K562 (cell line): ENCODE data around the gene SPRR1A. TPM values are rescaled to one million over a fixed set of nuclear protein-coding genes. Genes with fewer than 3 reads are reported as not detected.

Source experiments
- ATAC-seq: fragments of 200-7000 bp; cut with Tn5 transposase; 3 replicates; pipeline ENCODE4 v1.9.1; 2020; ENCODE audit warnings: moderate library complexity
- BruUV-seq: library from RNA; stranded (reverse); fragments of 400-500 nt; replicated peaks from 2 replicates; lab custom pipeline; 2021; lab: Mats Ljungman, UMichigan
- CTCF ChIA-PET: fragments of 300-600 bp; formaldehyde crosslinking; extraction: SDS; loops from one replicate; lab custom pipeline; 2021; ENCODE audit warnings: low intra/inter-chr PET ratio; lab: Yijun Ruan, JAX
- POLR2A ChIA-PET: fragments of 300-600, 350-650 bp; sonication (Branson Sonifier 250); formaldehyde crosslinking; extraction: SDS; loops from one replicate; lab custom pipeline; 2021; ENCODE audit warnings: antibody characterized with exemption, inconsistent platforms; lab: Yijun Ruan, JAX
- DNase-seq, 4 experiments: peaks; one replicate each; pipeline versions ENCODE4 v3.0.0 to v3.0.0-alpha.2; 2011 to 2018; ENCODE audit warnings: low spot score in 3 of 4, mixed read lengths in 3 of 4; ENCODE audit errors: extremely low read depth in 1 of 4
- FAIRE-seq: peaks from 2 replicates; lab custom pipeline; 2011; peaks lifted over from hg19 to GRCh38; lab: Jason Lieb, UNC
- H2AFZ ChIP-seq: 2 replicates; pipeline ENCODE4 v1.6.0; 2011; ENCODE audit warnings: low read depth, low read length, control low read depth, inconsistent platforms
- H3K27ac ChIP-seq: fragments of 200-600 bp; 3 replicates; pipeline ENCODE4 v1.8.0; 2011; ENCODE audit warnings: low read depth, mild to moderate bottlenecking, control low read depth, inconsistent platforms, low read length, moderate library complexity, mixed read lengths; ENCODE audit errors: extremely low read depth
- H3K27me3 ChIP-seq, 2 experiments: fragments of 300-600 bp in 1 of 2; 2 replicates in 1 of 2; 3 replicates in 1 of 2; pipeline versions ENCODE4 v1.6.0 to v1.8.0; 2011; ENCODE audit warnings: inconsistent platforms in 2 of 2, low read length in 2 of 2, mild to moderate bottlenecking in 1 of 2, mixed read lengths in 1 of 2, moderate library complexity in 1 of 2; ENCODE audit not compliant: control insufficient read depth in 2 of 2, insufficient read depth in 2 of 2
- H3K36me3 ChIP-seq: fragments of 300-600 bp; 3 replicates; pipeline ENCODE4 v1.8.0; 2011; ENCODE audit warnings: mild to moderate bottlenecking, low read length, inconsistent platforms; ENCODE audit not compliant: control insufficient read depth, insufficient read depth
- H3K4me1 ChIP-seq, 2 experiments: fragments of 200-600 bp in 1 of 2; replicated peaks in 1 of 2; 2 replicates in 1 of 2; 3 replicates in 1 of 2; pipeline versions ENCODE4 v1.5.1 to v1.8.0; 2011; ENCODE audit warnings: inconsistent platforms in 2 of 2, low read length in 2 of 2, mild to moderate bottlenecking in 1 of 2, mixed read lengths in 1 of 2, moderate library complexity in 1 of 2; ENCODE audit not compliant: control insufficient read depth in 2 of 2, insufficient read depth in 2 of 2
- H3K4me2 ChIP-seq: 2 replicates; pipeline ENCODE4 v1.6.1; 2011; ENCODE audit warnings: low read length, control low read depth, inconsistent platforms, mixed read lengths; ENCODE audit not compliant: insufficient read depth
- H3K4me3 ChIP-seq: fragments of 200-600 bp; sonication (generic), shearing (Covaris generic); 2 replicates; pipeline ENCODE4 v1.5.1; 2016; ENCODE audit warnings: control low read depth, inconsistent platforms
- H3K79me2 ChIP-seq: fragments of 200-600 bp; 3 replicates; pipeline ENCODE4 v1.8.0; 2011; ENCODE audit warnings: low read length, inconsistent platforms; ENCODE audit not compliant: control insufficient read depth, insufficient read depth
- H3K9ac ChIP-seq, 2 experiments: 2 replicates each; pipeline versions ENCODE4 v1.6.0 to v1.6.1; 2011; ENCODE audit warnings: low read depth in 2 of 2, low read length in 2 of 2, control low read depth in 1 of 2, inconsistent platforms in 1 of 2, mild to moderate bottlenecking in 1 of 2, mixed read lengths in 1 of 2; ENCODE audit not compliant: insufficient read depth in 1 of 2
- H3K9me1 ChIP-seq: one replicate; pipeline ENCODE4 v1.6.0; 2011; ENCODE audit warnings: inconsistent platforms, mild to moderate bottlenecking, low read length, moderate library complexity; ENCODE audit not compliant: control insufficient read depth, insufficient read depth
- H3K9me3 ChIP-seq: replicated peaks from 2 replicates; pipeline ENCODE4 v1.5.1; 2011; ENCODE audit warnings: low read depth, low read length, inconsistent platforms; ENCODE audit not compliant: control insufficient read depth, insufficient read depth
- H4K20me1 ChIP-seq: replicated peaks from 2 replicates; pipeline ENCODE4 v1.6.1; 2011; ENCODE audit warnings: low read length, inconsistent platforms, mixed read lengths; ENCODE audit not compliant: control insufficient read depth, insufficient read depth
- MAFG ChIP-seq: fragments of 450-650 bp; conservative IDR thresholded peaks from 2 replicates; pipeline ENCODE4 v1.6.1; 2016; ENCODE audit warnings: missing genetic modification characterization, missing compliant biosample characterization
- MCM3 ChIP-seq: fragments of 450-650 bp; IDR thresholded peaks from 2 replicates; pipeline ENCODE4 v1.6.1; 2016
- ZBTB1 ChIP-seq: sonication (generic); formaldehyde crosslinking; IDR thresholded peaks from 2 replicates; pipeline ENCODE4 v1.8.1; 2023; ENCODE audit warnings: missing genetic modification reagents, low read depth, mild to moderate bottlenecking, borderline replicate concordance
- ZNF175 ChIP-seq: fragments of 200-800 bp; sonication (Bioruptor generic); IDR thresholded peaks from 2 replicates; pipeline ENCODE4 v1.6.1; 2016; ENCODE audit warnings: low read depth, mild to moderate bottlenecking, missing genetic modification characterization, missing compliant biosample characterization
- ZNF316 ChIP-seq: fragments of 450-650 bp; IDR thresholded peaks from 2 replicates; pipeline ENCODE4 v1.6.1; 2016
- WGBS: fragments of 100-300 bp; shearing (Covaris generic); methylation state at CpG from one replicate; pipeline ENCODE4 v1.1.6; 2016; ENCODE audit warnings: low coverage, mixed read lengths; ENCODE audit not compliant: insufficient coverage; ENCODE audit errors: missing lambda C conversion rate; 5-methylcytosine and 5-hydroxymethylcytosine counted together
- in situ Hi-C: fragments of 300-500 bp; cut with MboI; formaldehyde crosslinking; loops from 4 replicates; pipeline ENCODE4 v1.15.0; 2018; ENCODE audit warnings: inconsistent platforms, mixed read lengths
- intact Hi-C: fragments of 100-400 bp; cut with micrococcal nuclease; formaldehyde crosslinking; loops from 2 replicates; pipeline ENCODE4 v1.14.2; 2022
- polyA plus RNA-seq, 8 experiments: library from polyadenylated mRNA; depleted of rRNA in 4 of 8; stranded (reverse) in 5 of 8; unstranded in 3 of 8; fragments of >200 nt; fragmentation: Nextera tagmentation in 2 of 8; fragmentation: Illumina TruSeq in 1 of 8; extraction: Ambion mirVana in 2 of 8; extraction: Trizol in 1 of 8; gene quantifications; 2 replicates each; pipeline versions ENCODE4 v1.2.1 to v1.2.3, GENCODE V29; 2011 to 2014; ENCODE audit warnings: inconsistent platforms in 1 of 8, missing spikeins in 1 of 8
- total RNA-seq, 7 experiments: library from RNA; depleted of rRNA in 6 of 7; stranded (reverse); fragments of >200 nt in 6 of 7; fragmentation: Illumina TruSeq in 2 of 7; extraction: Trizol in 2 of 7; gene quantifications; 2 replicates each; pipeline versions ENCODE4 v1.2.1 to v1.2.3, GENCODE V29; 2011 to 2021; ENCODE audit warnings: low replicate concordance in 1 of 7

The SPRR1A gene
- total and polyA plus RNA-seq, 9 of the 15 experiments (the other 6 are each of a cell fraction or from before 2014, with no cell fraction given): not detected

- H3K27ac ChIP-seq: no peak overlapping the region
- BruUV-seq: no TSS peak
- POLR2A ChIA-PET: no interaction called here
- peaks cover 0 to 14% of the 10 kb centered on the region in 2 experiments; a peak in 1 of 5 replicates for H3K27me3 ChIP-seq
- TF ChIP-seq ZNF316 (peak; percentile 48; the same call in 1 of the 2 replicates), ZBTB1 (no peak)
- TF ChIP-seq, all 486 proteins: peak for 1
- H3K36me3 ChIP-seq: no peaks in the 10 kb centered on the region
- no peaks in the 10 kb centered on the region for H3K79me2 ChIP-seq
- no peak overlapping the region for H3K4me3 ChIP-seq
- FAIRE-seq (no peak), DNase-seq (no peak), ATAC-seq (no peak)
- H3K9me3 ChIP-seq: no peaks in the 10 kb centered on the region
- WGBS: 0% methylated on average over 1 of the region's 1 CpG
- no peaks in the 10 kb centered on the region for H3K4me1 ChIP-seq
- no peaks in the 10 kb centered on the region for H4K20me1 ChIP-seq
- in situ Hi-C loops (no loop called here), intact Hi-C loops (no loop called here)
- no peaks in the 10 kb centered on the region for H3K9me1 ChIP-seq
- no peak overlapping the region for H3K4me2 ChIP-seq
- CTCF ChIA-PET: no interaction called here
- no peak overlapping the region for H3K9ac ChIP-seq
- no peak overlapping the region for H2AFZ ChIP-seq
Observed at GRCh38 chr1:152995842-152996241, 12.0 kb downstream of the SPRR1A start.

GRCh38 chr1:152996633-152997400 lies 12.9 kb downstream of the SPRR1A start:
- TF ChIP-seq MCM3 (no peak), ZNF175 (CRISPR knock-in tag) (no peak), MAFG (tag) (no peak)
- POLR2A ChIA-PET: interaction anchor here (1.1 kb wide), 1 partner anchor 17 kb away, joined by 3 read pairs; no protein-coding TSS in a partner anchor
- H3K9me3 ChIP-seq: no peaks in the 10 kb centered on the region

More at GRCh38 chr1:152996633-152997400, 12.9 kb downstream of the SPRR1A start:
- FAIRE-seq: no peak
- Histone ChIP-seq H3K9me1 (no peaks in the 10 kb centered on the region), H3K4me3 (no peak overlapping the region), H3K27me3 (peaks cover 2 to 18% of the 10 kb centered on the region in 2 experiments; a peak in 2 of 5 replicates), H3K27ac (no peak overlapping the region), H2AFZ (no peak overlapping the region), H3K79me2 (no peaks in the 10 kb centered on the region), H3K4me1 (no peaks in the 10 kb centered on the region), H3K36me3 (no peaks in the 10 kb centered on the region), H3K4me2 (no peak overlapping the region), H3K9ac (no peak overlapping the region), H4K20me1 (no peaks in the 10 kb centered on the region)
- in situ Hi-C loops: no loop called here
- CTCF ChIA-PET: no interaction called here
- intact Hi-C loops: no loop called here
- DNase-seq: no peak
- BruUV-seq: no TSS peak
- WGBS: 3% methylated on average over 5 of the region's 5 CpGs
- no peak for ATAC-seq
